ENCODE data around the gene RNF212B.

- TF ChIP-seq EZH2 (IDR thresholded peaks at IDR 0.05; ENCODE audit: borderline replicate concordance, low read length) (no peak), CTCF (conservative IDR thresholded peaks at IDR 0.05 in 1 of 2, IDR thresholded peaks at IDR 0.05 in 1 of 2; ENCODE audit: extremely low read depth in 1 of 2, insufficient read depth in 1 of 2, low read depth in 1 of 2, low read length in 2 of 2) (no peak)
Measured at GRCh38 chr14:23284654-23285529, 47.2 kb downstream of the RNF212B start.

All from mammary epithelial cell (primary cell).